Ectodermal cell (in vitro differentiated cells): ENCODE results near the gene DPCD.
A peak's percentile ranks its signal among the peaks of the same experiment; 100 is the strongest.

Experiments used
- H3K27ac ChIP-seq: 2 replicates; pipeline ENCODE4 v1.7.0; 2013; ENCODE audit warnings: mild to moderate bottlenecking, low read depth, low read length; ENCODE audit not compliant: insufficient read depth, poor library complexity, severe bottlenecking
- H3K27me3 ChIP-seq: 2 replicates; pipeline ENCODE4 v1.7.0; 2013; ENCODE audit warnings: mild to moderate bottlenecking, low read length; ENCODE audit not compliant: insufficient read depth, control insufficient read depth, poor library complexity, severe bottlenecking
- H3K36me3 ChIP-seq: one replicate; pipeline ENCODE4 v1.7.0; 2013; ENCODE audit warnings: low read length; ENCODE audit not compliant: control insufficient read depth, insufficient read depth
- H3K4me1 ChIP-seq: one replicate; pipeline ENCODE4 v1.7.0; 2013; ENCODE audit warnings: low read length; ENCODE audit not compliant: control insufficient read depth, insufficient read depth
- H3K4me3 ChIP-seq: 2 replicates; pipeline ENCODE4 v1.7.0; 2013; ENCODE audit warnings: low read depth, low read length, control low read depth; ENCODE audit not compliant: insufficient read depth
- H3K9me3 ChIP-seq: 2 replicates; pipeline ENCODE4 v1.7.0; 2013; ENCODE audit warnings: mild to moderate bottlenecking, low read length, moderate library complexity; ENCODE audit not compliant: control insufficient read depth
- WGBS, 2 experiments: methylation state at CpG; one replicate each; pipeline ENCODE4 v1.1.7; 2013; ENCODE audit warnings: missing lambda C conversion rate in 2 of 2; 5-methylcytosine and 5-hydroxymethylcytosine counted together

The DPCD gene

DNA sequence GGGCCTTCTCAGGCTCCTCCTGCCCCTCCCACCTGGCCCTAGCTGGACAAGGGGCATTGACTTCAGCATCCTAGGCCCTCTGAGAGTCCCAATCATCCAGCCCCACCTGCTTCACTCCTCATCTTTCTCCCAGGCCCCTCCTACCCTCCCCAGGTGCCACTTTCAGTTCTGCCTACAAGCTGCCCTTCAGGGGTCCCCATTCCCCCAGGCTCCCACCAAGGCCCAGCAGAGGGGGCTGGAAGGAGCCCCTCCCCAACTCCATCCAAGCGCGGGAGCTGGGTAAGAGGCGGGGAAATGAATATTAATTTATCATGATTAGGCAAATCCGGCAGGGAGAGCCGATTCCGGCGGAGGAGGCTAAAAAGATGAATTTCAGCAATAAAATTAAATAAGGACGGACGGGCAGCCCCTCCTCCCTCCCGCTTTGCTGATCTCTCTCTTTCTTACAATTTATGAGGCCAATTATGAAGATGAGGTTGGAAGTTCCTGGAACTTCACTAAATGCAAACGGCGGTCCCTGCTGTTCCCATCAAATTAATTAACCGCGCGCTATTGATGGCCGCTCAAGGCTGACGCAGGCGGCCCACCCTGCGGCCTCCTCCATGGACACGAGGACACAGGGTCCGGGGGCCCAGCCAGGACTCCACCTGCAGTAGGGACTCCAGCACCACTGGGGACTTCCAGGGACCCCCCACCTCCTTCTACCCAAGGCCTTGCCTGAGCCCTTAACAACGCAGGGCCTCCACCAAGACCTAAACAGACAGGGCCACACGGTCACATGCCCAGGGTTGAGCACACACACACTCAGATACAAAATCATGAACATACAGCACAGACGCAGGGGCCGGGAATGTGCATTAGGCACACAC is 14.0 kb upstream of the DPCD start:
- Histone ChIP-seq H3K4me1 (peaks cover 7% of the 10 kb centered on the region), H3K27ac (no peak overlapping the region), H3K4me3 (no peak overlapping the region), H3K9me3 (no peaks in the 10 kb centered on the region), H3K36me3 (no peaks in the 10 kb centered on the region), H3K27me3 (peaks cover 37% of the 10 kb centered on the region)
- WGBS, 2 experiments = 93 to 94% methylated on average over 25 of the region's 25 CpGs

DNA sequence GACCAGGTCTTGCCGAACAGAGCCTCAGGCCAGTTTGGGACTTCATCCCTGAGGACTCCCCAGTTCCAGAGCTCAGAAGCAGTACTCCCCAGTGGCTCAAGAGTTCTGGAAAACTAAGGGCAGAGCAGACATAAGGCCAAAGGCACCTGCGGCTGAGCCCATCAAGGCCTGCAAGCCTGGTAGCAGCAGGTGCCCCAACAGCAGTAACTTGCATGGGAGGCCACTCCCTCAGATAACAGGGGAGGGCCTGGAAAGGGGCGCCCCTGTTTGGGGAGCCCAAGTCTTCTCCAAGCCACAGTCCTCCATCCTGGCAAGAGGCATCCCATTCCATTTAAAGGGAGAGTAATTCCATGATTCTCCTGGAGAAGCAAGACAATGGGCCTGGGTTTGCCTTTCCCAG is 13.0 kb upstream of the DPCD start:
- Histone ChIP-seq H3K27me3 (peaks cover 27% of the 10 kb centered on the region), H3K9me3 (no peaks in the 10 kb centered on the region), H3K4me3 (no peak overlapping the region), H3K4me1 (peaks cover 7% of the 10 kb centered on the region), H3K36me3 (peaks cover 3% of the 10 kb centered on the region), H3K27ac (no peak overlapping the region)
- WGBS, 2 experiments = 90 to 91% methylated on average over 3 of the region's 3 CpGs

DNA sequence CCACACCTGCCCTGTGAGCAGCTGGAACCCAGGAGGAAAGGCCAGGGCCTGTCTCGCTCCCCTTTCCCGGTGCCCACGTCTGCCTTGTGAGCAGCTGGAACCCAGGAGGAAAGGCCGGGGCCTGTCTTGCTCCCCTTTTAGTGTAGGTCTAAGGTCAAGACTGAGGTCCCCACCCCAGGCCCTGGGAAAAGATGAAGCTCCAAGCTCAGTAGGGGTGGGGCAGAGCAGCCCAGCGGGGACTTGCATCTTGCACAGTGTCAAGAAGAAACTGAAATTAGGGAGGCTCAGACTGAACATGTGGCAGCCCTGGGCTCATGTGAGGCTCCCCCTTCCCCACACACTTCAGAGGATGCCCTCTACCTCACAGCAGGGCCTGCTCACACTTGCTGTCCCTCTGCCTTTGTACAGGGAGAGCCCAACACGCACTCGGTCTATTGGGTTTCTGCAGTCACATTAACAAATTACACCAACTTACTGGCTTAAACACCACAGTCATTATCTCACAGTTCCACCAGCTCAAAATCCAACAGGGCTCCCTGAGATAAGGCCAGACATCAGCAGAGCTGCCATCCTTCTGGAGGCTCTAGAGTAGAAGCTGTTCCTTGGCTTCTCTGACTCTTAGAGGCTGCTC is 12.4 kb upstream of the DPCD start:
- no peak overlapping the region for H3K4me3 ChIP-seq
- H3K4me1 ChIP-seq = peaks cover 6% of the 10 kb centered on the region
- peaks cover 22% of the 10 kb centered on the region for H3K27me3 ChIP-seq
- WGBS, 2 experiments = 91 to 96% methylated on average over 7 of the region's 7 CpGs
- H3K36me3 ChIP-seq = peaks cover 3% of the 10 kb centered on the region
- H3K27ac ChIP-seq = no peak overlapping the region
- no peaks in the 10 kb centered on the region for H3K9me3 ChIP-seq

DNA sequence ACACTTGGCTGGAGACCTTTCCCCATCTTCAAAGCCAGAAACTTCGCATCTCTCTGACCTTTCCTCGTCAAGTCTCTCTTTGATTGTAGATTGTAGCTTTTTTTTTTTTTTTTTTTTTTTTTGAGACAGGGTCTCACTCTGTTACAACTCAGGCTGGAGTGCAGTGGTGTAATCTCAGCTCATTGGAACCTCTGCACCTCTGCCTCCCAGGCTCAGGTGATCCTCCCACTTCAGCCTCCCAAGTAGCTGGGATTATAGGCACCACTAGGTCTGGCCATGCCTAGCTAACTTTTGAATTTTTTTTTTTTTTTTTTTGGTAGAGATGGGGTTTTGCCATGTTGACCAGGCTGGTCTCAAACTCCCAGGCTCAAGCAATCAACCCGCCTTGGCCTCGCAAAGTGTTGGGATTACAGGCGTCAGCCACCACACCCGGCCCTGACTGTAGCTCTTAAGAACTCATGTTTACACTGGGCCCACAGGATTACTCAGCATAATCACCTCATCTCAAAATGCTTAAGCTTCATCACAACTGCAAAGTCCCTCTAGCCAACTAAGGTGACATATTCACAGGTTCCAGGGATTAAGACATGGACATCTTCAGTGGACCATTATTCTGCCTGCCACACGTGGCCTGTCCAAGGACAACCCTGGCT is 11.8 kb upstream of the DPCD start:
- WGBS, 2 experiments = 92% methylated on average over 7 of the region's 7 CpGs
- peaks cover 15% of the 10 kb centered on the region for H3K27me3 ChIP-seq

DNA sequence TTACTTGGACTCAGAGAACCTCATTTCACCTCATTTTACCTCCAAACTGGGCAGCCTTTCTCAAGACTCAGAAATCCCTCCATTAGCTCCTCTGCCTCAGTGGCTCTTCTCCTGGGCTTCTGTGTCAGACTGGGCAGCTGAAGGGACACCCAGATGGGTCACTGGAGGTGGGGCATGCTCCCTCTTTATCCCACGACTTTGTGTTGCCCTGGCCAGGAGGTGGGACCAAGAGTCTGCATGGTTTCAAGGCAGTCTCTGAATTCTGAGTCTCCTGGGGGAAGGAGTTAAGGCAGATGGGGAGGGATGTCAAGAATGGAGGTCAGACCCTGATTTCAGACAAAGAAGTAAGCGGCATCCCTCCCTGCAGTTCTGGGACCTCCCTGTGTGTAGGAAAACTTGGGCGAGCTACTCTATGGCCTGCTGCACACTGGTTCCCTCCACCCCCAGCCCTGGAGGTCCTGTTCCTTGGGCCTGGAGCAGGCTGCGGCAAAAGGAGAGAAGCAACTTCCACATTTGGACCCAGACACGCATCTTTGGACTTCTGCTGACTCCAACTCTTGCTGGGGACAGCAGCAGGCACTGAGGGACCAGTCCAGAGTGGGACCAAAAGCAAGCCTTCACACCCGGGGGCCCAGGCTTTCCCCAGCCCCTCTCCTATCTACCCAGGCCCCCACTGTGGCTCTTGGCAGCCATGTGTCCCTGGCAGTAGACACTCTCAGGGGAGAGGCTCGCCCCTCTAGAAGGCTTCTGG is 10.8 kb upstream of the DPCD start:
- WGBS, 2 experiments = 92% methylated on average over 7 of the region's 7 CpGs
- Histone ChIP-seq H3K27me3 (peaks cover 6% of the 10 kb centered on the region), H3K4me3 (no peak overlapping the region), H3K9me3 (no peaks in the 10 kb centered on the region), H3K4me1 (peaks cover 9% of the 10 kb centered on the region), H3K27ac (no peak overlapping the region), H3K36me3 (peaks cover 3% of the 10 kb centered on the region)

More for the DNA sequence above, 11.8 kb upstream of the DPCD start:
- peaks cover 3% of the 10 kb centered on the region for H3K36me3 ChIP-seq
- peaks cover 9% of the 10 kb centered on the region for H3K4me1 ChIP-seq
- no peak overlapping the region for H3K4me3 ChIP-seq
- H3K9me3 ChIP-seq = no peaks in the 10 kb centered on the region
- H3K27ac ChIP-seq = no peak overlapping the region

DNA sequence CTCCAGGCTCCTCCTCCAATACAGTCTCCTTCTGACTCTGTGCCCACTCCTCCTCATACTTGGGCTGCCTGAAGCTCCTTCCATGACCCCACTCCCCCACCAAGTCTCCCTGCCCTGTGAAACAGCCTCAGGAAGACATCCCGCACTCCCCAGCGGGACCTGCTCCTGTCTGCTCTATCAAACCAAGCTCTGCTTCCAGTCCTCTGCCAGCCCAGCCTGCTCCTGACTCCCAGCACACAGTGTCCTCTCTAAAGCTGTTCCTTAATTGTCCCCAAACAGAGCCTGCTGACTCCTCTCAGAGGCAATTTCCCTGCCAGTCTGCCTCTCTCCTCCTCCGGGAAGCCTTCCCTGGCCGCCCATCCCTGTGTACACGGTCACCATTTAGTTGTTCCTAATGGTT is 9.9 kb upstream of the DPCD start:
- Histone ChIP-seq H3K9me3 (no peaks in the 10 kb centered on the region), H3K27me3 (no peaks in the 10 kb centered on the region), H3K4me1 (peaks cover 9% of the 10 kb centered on the region), H3K4me3 (no peak overlapping the region), H3K27ac (no peak overlapping the region), H3K36me3 (peaks cover 3% of the 10 kb centered on the region)
- 90 to 92% methylated on average over 5 of the region's 5 CpGs for WGBS, 2 experiments

DNA sequence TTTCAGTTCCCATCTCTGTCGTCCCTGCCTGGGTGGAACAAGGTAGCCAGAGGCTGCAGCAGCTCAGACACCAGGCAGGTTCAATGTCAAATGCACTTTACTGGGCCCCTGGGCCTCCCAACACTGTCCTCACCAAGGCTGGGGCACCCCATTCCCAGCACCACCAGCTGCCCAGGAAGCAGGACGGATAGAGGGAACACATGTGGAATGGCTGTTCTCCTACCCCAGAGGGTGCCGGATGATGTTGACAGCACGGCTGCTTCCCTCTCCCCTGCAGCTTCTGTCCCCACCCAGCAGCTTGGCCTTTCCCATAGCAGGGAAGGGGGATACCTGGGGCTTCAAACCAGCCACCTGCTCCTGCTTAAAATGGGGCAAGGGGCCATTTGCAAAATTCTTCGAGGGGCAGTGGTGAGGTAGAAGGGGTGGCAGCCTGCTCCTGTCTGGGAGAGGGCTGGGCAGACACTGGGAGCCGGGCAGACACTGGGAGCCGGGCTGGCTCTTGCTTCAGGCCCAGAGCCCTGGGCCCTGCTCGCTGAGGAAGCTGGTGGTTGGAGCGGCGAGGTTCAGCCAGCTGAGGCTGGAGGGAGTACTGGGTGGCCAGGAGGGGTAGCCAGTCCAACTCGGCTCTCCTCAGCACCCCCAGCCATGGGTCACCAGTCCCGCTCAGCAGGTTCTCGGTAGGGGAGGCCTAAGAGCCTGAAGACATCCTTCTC is 9.2 kb upstream of the DPCD start:
- WGBS, 2 experiments = 94 to 95% methylated on average over 13 of the region's 13 CpGs
- H3K27ac ChIP-seq = no peak overlapping the region
- H3K27me3 ChIP-seq = no peaks in the 10 kb centered on the region
- H3K36me3 ChIP-seq = peaks cover 3% of the 10 kb centered on the region
- no peaks in the 10 kb centered on the region for H3K9me3 ChIP-seq
- no peak overlapping the region for H3K4me3 ChIP-seq
- H3K4me1 ChIP-seq = peaks cover 9% of the 10 kb centered on the region

DNA sequence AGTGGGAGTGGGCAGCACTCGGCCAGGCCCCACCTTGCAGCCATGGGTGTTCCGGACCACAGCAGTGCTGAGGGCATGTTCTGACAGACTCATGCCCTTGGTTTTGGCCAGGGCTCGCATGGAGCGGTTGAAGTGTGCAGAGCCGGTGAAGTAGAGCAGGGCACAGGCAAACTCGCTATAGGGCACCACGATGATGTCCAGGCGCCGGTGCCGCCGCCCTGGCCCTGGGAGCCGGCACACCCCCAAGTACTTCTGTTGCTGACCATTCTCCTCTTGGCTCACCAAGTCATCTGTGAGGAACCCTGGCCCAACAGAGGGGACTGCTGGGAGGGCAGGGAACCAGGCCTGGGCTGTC is 8.6 kb upstream of the DPCD start:
- WGBS, 2 experiments = 96 to 99% methylated on average over 12 of the region's 12 CpGs
- H3K27me3 ChIP-seq = no peaks in the 10 kb centered on the region
- H3K9me3 ChIP-seq = no peaks in the 10 kb centered on the region
- peaks cover 9% of the 10 kb centered on the region for H3K4me1 ChIP-seq
- H3K27ac ChIP-seq = no peak overlapping the region
- no peak overlapping the region for H3K4me3 ChIP-seq
- H3K36me3 ChIP-seq = peaks cover 3% of the 10 kb centered on the region

DNA sequence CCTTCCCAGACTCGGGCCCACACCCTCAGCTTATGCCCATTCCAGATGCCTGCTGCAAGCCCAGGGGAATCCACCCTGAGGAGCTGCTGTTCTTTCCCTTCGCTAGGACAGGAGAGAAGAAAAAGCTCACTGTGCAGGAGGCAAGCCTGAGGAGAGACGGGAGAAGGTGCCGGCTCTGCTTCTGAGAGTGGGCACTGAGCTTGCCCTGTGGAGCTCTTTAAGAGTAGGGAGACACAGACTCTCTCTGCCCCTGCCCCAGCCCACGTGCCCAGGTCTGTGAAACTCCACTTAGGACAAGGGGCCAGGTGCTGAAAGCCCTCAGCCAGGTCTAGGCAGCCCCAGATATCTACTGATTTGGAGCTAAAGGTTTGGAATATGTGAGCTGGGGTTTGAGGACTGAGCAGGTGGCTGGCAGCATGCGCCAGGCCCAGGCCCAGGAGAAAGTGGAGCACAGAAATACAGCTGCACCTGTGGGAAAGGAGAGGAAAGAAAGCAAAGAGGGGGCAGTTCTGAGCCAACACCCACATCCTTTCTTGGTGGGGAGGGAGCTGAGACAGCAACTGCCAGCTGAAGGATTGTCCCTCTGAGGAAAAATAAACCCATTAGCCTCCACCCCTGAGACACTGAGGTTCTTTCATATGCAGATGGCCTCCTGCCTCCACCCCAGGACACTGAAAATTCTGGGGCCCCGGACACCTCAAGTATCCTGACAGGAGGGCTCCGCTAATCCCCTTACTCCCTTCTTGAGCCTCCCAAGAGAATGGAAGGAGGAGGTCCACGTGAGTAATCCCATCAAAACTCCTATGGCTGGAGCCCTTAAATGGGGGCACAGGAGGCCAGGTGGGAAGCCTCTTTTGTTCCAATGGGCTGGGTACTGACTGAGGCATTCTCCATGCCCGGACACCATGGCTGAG is 7.4 kb upstream of the DPCD start:
- WGBS, 2 experiments = 55 to 56% methylated on average over 10 of the region's 10 CpGs
- Histone ChIP-seq H3K9me3 (no peaks in the 10 kb centered on the region), H3K27me3 (no peaks in the 10 kb centered on the region), H3K4me3 (no peak overlapping the region), H3K4me1 (peaks cover 9% of the 10 kb centered on the region), H3K27ac (peak overlapping the region; percentile 19), H3K36me3 (peaks cover 3% of the 10 kb centered on the region)
